Amniotic stem cell (primary cell): ENCODE measurements around the gene BEST4.
"Not testable (repeated sequence)": the region's sequence is repeated elsewhere in the genome, so short reads cannot be mapped to it uniquely, and the experiment has no call there.

Experiments
- DNase-seq: peaks from one replicate; lab custom pipeline; 2025; lab: John Stamatoyannopoulos, UW

BEST4 gene

GRCh38 chr1:44788120-44788860 is at the start of gene BEST4:
Gene BEST4 (minus strand): TSS chr1:44788170. CDS start chr1:44787705, 465 bp downstream.
- no peak for DNase-seq

DNA sequence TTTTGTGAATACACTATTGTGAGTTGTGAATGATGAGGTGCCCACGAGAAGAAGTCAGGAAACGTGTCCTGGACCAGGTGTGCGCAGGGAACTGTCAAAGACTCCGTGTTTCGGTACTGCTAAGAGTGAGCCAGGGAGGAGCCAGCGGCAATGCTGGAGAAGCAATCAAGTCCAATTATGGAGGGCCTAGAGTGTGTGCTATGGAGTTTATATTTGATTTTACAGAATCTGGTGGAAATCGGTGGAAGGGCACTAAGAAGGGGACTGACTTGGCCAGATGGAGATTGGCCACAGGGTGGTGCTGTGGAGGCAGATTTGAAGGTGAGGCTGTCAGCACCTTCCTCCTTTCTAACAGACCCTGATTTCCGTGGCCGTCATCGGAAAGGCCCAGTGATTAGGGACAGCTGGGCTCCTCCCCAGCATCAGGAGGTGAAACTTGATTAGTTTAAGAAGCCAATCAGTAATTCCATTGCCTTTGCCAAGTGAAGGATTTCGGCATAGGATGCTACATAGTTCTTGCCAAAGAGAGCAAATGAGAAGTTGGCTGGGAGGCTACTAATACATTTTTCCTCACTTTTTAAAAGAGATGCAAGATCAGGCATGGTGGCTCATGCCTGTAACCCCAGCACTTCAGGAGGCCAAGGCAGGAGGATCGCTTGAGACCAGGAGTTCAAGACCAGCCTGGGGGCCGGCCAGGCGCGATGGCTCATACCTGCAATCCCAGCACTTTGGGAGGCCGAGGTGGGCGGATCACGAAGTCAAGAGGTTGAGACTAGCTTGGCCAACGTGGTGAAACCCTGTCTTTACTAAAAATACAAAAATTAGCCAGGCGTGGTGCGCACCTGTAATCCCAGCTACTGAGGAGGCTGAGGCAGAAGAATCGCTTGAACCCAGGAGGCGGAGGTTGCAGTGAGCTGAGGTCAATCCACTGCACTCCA is 48.0 kb upstream of the BEST4 start:
- peak; percentile 82 for DNase-seq

DNA sequence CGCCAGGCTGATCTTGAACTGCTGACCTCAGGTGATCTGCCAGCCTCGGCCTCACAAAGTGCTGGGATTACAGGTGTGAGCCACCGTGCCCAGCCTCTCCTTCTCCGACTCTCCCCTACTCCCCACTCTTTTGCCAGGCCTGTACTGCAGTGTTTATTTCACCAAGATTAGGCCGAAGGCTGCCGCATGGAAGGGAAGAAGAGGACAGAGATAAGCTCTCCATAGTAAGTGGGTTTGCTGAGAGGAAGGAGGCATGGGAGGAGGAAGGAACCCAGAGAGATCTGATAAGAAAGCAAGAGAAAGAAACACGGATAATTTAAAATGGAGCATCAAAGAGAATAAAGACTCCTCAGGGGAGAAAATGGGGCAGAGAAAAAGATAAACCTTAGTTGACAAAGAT is 46.4 kb upstream of the BEST4 start:
- no peak for DNase-seq

DNA sequence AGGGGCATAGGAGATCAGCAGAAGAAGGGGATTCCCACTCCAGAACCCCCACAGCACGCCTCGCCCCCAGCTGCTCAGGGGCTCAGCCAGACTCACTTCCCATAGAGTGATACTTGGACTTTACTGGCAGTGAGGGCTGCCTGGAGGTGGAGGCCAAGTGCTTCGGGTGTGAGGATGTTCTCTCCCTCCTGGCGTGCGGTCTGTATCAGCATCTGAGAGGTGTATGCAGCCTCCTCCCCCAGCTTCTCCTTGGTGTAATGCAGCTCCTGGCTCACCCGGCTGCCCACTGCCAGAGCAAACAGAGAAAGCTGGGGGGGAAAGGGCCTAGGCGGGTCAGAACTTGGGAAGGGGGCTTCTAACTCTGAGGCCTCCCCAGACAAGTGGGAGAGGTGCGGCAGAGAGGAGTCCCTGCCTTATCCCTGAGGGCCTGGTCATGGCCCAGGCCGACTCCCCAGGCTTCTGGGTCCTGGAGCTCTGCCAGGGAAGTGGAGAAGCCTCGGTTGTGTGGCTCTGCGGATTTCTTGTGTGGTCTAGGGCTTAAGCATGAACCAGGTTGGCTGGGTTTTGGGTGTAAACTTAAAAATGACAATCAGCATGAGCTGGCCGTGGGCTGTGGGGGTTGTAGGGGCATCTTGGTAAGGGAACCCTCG is 44.2 kb upstream of the BEST4 start:
- no peak for DNase-seq

GRCh38 chr1:44831516-44831915 is 43.5 kb upstream of the BEST4 start:
- DNase-seq, result no peak

GRCh38 chr1:44830900-44831304 is 42.9 kb upstream of the BEST4 start:
- no peak for DNase-seq

- DNase-seq, result no peak
Observed at GRCh38 chr1:44829506-44830384, 41.8 kb upstream of the BEST4 start.

DNA sequence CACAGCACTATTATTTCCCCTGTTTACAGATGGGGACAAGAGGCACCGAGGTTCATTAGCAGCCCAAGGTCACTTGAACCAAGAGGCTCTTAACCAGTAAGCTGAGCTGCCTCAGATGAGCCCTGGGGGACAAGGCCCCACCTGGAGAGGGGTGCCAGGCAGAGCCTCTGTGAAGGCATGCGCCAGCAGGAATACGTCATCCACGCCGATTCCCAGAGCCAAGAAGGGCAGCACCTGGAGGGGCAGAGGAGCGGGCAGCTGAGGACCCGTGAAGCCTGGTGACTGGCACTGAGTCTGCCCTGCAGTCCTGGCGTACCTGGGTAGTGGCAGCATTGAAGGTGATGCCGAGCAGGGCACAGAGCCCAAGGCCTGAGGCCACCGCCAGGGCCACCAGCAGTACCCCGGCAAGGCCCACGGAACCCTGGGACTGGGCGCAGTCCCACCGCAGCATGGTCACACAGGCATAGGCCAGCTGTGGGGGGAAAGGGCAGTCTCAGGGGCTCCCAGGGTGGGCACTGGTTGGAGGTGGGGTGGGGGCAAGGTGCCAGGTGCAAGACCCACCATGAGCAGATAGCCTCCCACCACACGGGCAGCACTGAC is 41.0 kb upstream of the BEST4 start:
- no peak for DNase-seq

GRCh38 chr1:44828003-44828651 is 40.2 kb upstream of the BEST4 start:
- DNase-seq, result no peak

- DNase-seq, result no peak
Observed at GRCh38 chr1:44827197-44828002, 39.4 kb upstream of the BEST4 start.

DNA sequence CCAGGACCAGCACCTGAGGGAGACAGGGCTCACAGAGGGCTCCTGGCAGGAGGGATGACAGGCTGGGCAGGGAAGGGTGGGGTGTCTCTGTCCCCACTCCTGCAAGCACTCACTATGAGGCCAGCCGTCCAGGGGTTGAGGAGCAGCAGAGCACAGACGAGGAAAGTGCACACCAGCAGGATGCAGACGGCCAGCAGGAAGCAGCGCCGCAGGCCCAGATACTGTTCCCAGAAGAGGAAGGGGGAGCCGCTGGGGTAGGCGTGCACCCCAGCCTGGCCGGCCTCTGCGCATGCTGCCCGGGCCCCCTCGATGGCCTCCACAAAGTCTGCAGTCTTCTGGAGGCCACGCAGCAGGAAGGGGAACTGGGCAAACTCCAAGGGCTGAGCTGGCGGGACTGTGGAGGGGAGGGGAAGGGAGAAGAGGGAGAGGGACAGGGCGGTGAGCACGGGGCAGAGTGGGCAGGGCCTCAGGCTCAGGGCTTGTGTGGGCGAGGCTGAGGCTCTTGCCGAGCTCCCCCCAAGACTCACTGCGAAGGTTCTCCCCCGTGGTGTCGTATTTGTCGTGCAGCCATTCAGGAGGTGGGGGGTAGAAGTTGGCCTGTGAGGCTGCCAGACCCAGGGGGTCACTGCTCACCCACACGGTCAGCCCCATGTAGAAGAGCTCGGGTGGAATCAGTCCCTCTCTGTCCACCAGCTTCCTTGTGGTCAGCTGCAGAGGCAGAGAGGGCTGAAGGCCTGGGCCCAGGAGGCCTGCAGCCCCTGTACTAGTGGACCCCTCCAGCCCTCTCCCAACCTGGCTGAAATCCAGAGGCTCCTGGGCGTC is 38.6 kb upstream of the BEST4 start:
- DNase-seq, result no peak

DNA sequence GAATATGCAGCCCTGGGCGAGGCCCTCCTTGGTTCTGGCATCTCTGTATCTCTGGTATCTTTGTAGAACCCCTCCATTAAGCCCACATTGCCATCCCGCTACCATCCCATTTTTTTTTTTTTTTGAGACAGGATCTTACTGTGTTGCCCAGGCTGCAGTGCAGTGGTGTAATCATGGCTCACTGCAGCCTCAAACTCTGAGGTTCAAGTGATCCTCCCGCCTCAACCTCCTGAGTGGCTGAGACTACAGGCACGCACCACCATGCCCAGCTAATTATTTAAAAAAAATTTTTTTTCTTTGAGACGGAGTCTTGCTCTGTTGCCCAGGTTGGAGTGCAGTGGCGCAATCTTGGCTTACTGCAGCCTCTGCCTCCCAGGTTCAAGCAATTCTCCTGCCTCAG is 36.4 kb upstream of the BEST4 start:
- not testable (repeated sequence) for DNase-seq

- no peak for DNase-seq
Observed at GRCh38 chr1:44822981-44823451, 35.0 kb upstream of the BEST4 start.

DNA sequence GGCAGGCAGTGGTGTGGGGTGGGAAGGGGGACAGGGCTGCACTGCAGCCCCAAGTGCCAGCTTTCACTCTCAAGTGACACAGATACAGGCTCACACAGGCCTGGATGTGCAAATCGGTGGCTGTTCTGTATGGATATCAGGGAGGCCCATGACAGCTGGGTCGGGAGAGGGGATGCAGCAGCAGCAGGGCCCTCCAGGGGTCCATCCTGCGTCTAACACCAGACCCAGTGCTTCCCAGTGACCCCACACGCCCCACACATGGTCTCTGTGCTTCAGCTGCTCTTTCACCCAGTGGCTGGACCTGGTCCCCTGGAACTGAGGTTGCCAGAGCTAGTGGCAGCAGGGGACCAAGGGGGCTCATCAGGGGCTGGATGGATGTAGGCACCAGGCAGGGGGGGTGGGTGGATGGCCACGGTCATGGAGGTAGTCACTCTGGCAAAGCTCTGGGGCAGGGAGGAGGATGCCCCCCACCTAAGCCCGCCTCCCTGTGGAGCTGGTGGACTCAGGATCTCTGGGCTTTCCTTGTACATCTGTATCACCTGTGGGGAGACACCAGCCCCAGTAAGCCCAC is 34.2 kb upstream of the BEST4 start:
- no peak for DNase-seq

DNA sequence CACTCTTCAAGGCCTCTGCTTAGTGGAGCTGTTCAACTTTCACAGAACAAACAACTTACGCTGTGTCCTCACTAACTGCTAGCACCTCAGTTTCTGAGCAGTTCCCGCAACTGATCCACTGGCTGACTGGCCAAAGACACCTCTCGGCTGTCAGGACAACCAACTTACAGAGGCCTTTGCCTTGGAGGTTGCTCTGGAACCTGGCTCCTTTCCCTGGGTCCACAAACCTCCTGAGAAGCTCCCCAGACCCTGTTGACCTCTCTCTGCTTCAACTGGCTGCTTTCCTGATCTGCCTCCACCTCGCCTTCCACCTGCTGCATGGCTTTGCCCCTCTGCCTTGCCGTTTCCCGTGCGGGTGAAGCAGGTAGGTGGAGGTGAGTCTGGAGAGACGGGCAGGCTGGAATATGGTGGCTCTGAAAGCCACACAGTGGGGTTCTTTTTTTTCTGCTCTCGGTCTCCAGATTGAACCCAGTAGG is 33.3 kb upstream of the BEST4 start:
- no peak for DNase-seq

DNA sequence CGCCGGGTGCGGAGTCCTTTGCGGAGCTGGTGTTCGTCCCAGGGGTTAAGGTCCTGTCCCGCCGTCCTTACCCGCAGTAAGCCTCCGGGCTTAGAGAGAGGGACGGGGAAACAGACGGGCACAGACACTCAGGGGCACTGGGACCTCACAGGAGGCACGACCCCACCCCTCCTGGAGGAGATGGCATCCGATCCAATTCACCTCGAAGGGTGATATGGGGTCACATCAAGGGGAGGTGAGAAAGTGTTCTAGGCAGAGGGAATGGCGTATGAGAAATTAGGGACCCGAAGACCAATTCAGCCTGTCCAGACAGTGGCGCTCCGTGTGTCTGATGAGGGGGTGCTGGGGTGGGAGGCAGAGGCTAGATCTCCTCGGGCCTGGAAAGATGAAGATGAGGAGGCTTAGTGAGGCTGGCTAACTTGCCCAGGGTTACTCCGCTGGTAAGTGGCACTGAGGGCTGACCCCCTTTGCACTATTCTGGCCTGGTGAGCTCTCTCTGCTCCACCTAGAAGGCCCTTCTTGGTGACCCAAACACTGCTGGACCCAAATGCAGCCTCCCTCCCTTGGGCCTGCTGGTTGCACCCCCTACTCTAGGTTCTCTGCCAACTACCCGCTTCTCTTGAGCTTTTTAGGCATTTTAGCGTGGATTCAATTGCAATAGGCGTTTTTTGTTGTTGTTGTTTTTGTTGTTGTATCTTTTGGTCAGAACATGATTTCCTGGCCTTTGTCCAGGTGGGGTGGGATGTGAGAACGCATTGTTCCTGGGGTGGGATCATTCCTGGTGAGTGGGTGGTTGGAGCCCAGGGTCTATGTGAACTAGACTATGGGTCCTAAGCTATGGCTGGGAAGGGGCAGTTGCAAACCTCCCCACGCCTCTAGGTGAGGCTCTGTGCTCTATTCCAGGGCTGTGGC is 32.6 kb upstream of the BEST4 start:
- DNase-seq, result no peak
